Measurements from ENCODE around the gene CNP. TPM values are rescaled to one million over a fixed set of nuclear protein-coding genes. Genes with fewer than 3 reads are reported as not detected.
"Not testable (repeated sequence)": the region's sequence is repeated elsewhere in the genome, so short reads cannot be mapped to it uniquely, and the experiment has no call there.

CNP gene
- total and polyA plus RNA-seq, 5 experiments from 2014 or later: 27.0 to 34.1 (median 30.6) TPM

- Mint-ChIP-seq H3K4me1 (peaks cover 31 to 84% (median 78%) of the 10 kb centered on the region in 4 donors), H3K9me3 (peaks cover 0 to 4% (median 0%) of the 10 kb centered on the region in 9 donors), H3K27ac (peak within 1 kb of the TSS; percentile 98 to 100 (median 100)), H3K4me3 (peak within 1 kb of the TSS; percentile 94 to 100 (median 100)), H3K36me3 (peaks cover 0 to 12% (median 9%) of the 10 kb centered on the region in 3 donors), H3K27me3 (no peaks in the 10 kb centered on the region)
- POLR2A ChIA-PET: interaction anchor here (0.6 to 7.2 kb wide), 19 partner anchors 26 to 1344 kb away, joined by 3 to 83 read pairs (median 5); partner anchors contain the start of genes ACLY, CNP, DHX58 and EIF1
- DNase-seq (peak; percentile 76 to 94 (median 85)), ATAC-seq (peak; percentile 84 to 88)
Observed at GRCh38 chr17:42016941-42017865, 50.6 kb downstream of the CNP start, which contains the start of gene DNAJC7. TSS of gene DNAJC7 (minus strand) at chr17:42017439. CDS start at chr17:42017416, 23 bp downstream.

- Mint-ChIP-seq H3K27me3 (no peaks in the 10 kb centered on the region), H3K36me3 (peaks cover 0 to 16% (median 9%) of the 10 kb centered on the region in 3 donors), H3K4me1 (peaks cover 32 to 81% (median 73%) of the 10 kb centered on the region in 4 donors), H3K9me3 (peaks cover 0 to 4% (median 0%) of the 10 kb centered on the region in 9 donors), H3K27ac (peak overlapping the region; percentile 91 to 100 (median 100)), H3K4me3 (peak overlapping the region; percentile 94 to 100 (median 100))
- POLR2A ChIA-PET: interaction anchor here (0.6 to 7.2 kb wide), 20 partner anchors 16 to 1475 kb away, joined by 3 to 83 read pairs (median 5); partner anchors contain the start of genes ACLY, CNP, DHX58 and EIF1
- DNase-seq (peak in 2 of 10 donors; percentile 7 to 26), ATAC-seq (peak; percentile 1 to 5)
Observed at GRCh38 chr17:42017866-42018200, 51.2 kb downstream of the CNP start.

- H3K27ac Mint-ChIP-seq: peak overlapping the region in 9 of 10 donors; percentile 73 to 100 (median 99)
- no peaks in the 10 kb centered on the region for H3K27me3 Mint-ChIP-seq
- no peak for DNase-seq
- peaks cover 0 to 18% (median 9%) of the 10 kb centered on the region in 3 donors for H3K36me3 Mint-ChIP-seq
- peaks cover 0 to 4% (median 0%) of the 10 kb centered on the region in 9 donors for H3K9me3 Mint-ChIP-seq
- H3K4me3 Mint-ChIP-seq: peak overlapping the region; percentile 94 to 100 (median 100)
- POLR2A ChIA-PET: interaction anchor here (0.6 to 7.2 kb wide), 13 partner anchors 15 to 1476 kb away, joined by 3 to 83 read pairs (median 6); partner anchors contain the start of genes ACLY, CNP, DHX58 and EIF1
- ATAC-seq: no peak
- H3K4me1 Mint-ChIP-seq: peaks cover 30 to 76% (median 69%) of the 10 kb centered on the region in 4 donors
Observed at GRCh38 chr17:42018339-42018738, 51.7 kb downstream of the CNP start.

DNA sequence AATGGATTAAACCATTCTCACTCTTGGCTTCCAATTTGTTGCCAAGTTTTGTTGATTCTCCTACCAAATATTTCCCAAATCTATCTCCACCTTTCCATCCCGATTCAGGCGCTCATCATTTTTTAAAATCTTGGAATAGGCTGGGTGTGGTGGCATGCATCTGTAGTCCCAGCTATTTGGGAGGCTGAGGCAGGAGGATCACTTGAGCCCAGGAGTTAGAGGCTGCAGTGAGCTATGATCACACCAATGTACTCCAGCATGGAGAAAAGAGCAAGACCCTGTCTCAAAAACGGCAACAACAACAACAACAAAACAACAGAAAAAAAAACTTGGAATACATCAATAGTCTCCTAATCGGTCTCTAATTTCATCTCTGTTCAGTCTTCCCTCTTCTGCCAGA, 52.4 kb downstream of the CNP start:
- DNase-seq (no peak), ATAC-seq (no peak)
- peak overlapping the region in 6 of 10 donors; percentile 52 to 100 (median 86) for H3K27ac Mint-ChIP-seq
- H3K27me3 Mint-ChIP-seq: no peaks in the 10 kb centered on the region
- peaks cover 2 to 20% (median 9%) of the 10 kb centered on the region in 3 donors for H3K36me3 Mint-ChIP-seq
- POLR2A ChIA-PET: interaction anchor here (1.0 to 7.2 kb wide), 7 partner anchors 44 to 330 kb away, joined by 3 to 83 read pairs (median 12); partner anchors contain the start of genes CNP, DHX58, EIF1 and KAT2A
- peak overlapping the region; percentile 38 to 100 (median 100) for H3K4me3 Mint-ChIP-seq
- peaks cover 27 to 71% (median 64%) of the 10 kb centered on the region in 4 donors for H3K4me1 Mint-ChIP-seq
- H3K9me3 Mint-ChIP-seq: peaks cover 0 to 4% (median 0%) of the 10 kb centered on the region in 9 donors

- Mint-ChIP-seq H3K36me3 (peaks cover 3 to 26% (median 9%) of the 10 kb centered on the region in 3 donors), H3K4me1 (peaks cover 29 to 73% (median 67%) of the 10 kb centered on the region in 4 donors), H3K9me3 (peaks cover 0 to 4% (median 0%) of the 10 kb centered on the region in 9 donors), H3K4me3 (peak within 1 kb of the TSS; percentile 83 to 100 (median 100)), H3K27ac (peak within 1 kb of the TSS; percentile 66 to 100 (median 92)), H3K27me3 (no peaks in the 10 kb centered on the region)
- POLR2A ChIA-PET: interaction anchor here (0.6 to 7.2 kb wide), 11 partner anchors 30 to 331 kb away, joined by 3 to 83 read pairs (median 5); partner anchors contain the start of genes CNP, DHX58, EIF1 and ODAD4
- DNase-seq (peak; percentile 86 to 96 (median 90)), ATAC-seq (peak; percentile 72)
Observed at GRCh38 chr17:42019509-42020404, 53.2 kb downstream of the CNP start, which contains the start of gene NKIRAS2. TSS of gene NKIRAS2 (plus strand) at chr17:42020090. CDS start at chr17:42021578, 1,488 bp downstream.

DNA sequence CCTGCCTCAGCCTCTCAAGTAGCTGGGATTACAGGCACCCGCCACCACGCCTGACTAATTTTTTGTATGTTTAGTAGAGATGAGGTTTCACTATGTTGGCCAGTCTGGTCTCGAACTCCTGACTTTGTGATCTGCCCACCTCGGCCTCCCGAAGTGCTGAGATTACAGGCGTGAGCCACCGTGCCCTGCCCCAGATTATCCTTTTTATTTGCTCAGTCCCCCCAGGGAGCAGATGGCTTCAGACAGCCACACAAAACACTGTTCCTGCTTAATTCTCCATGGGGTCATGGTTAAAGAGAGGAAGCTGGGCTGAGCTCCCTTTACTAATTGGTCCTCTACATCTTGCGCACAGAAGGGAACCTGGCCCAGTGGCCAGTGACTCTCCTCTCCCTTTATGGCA, 54.2 kb downstream of the CNP start:
- POLR2A ChIA-PET: interaction anchor here (0.6 to 7.2 kb wide), 7 partner anchors 14 to 166 kb away, joined by 3 to 83 read pairs (median 5); partner anchors contain the start of genes DHX58 and ODAD4
- Mint-ChIP-seq H3K36me3 (peaks cover 3 to 26% (median 9%) of the 10 kb centered on the region in 3 donors), H3K4me1 (peaks cover 28 to 68% (median 59%) of the 10 kb centered on the region in 4 donors), H3K4me3 (peak overlapping the region; percentile 83 to 100 (median 94)), H3K27ac (peak overlapping the region in 9 of 10 donors; percentile 59 to 95 (median 66))
- H3K27me3 Mint-ChIP-seq, H3K9me3 Mint-ChIP-seq, ATAC-seq, DNase-seq: not testable (repeated sequence)

DNA sequence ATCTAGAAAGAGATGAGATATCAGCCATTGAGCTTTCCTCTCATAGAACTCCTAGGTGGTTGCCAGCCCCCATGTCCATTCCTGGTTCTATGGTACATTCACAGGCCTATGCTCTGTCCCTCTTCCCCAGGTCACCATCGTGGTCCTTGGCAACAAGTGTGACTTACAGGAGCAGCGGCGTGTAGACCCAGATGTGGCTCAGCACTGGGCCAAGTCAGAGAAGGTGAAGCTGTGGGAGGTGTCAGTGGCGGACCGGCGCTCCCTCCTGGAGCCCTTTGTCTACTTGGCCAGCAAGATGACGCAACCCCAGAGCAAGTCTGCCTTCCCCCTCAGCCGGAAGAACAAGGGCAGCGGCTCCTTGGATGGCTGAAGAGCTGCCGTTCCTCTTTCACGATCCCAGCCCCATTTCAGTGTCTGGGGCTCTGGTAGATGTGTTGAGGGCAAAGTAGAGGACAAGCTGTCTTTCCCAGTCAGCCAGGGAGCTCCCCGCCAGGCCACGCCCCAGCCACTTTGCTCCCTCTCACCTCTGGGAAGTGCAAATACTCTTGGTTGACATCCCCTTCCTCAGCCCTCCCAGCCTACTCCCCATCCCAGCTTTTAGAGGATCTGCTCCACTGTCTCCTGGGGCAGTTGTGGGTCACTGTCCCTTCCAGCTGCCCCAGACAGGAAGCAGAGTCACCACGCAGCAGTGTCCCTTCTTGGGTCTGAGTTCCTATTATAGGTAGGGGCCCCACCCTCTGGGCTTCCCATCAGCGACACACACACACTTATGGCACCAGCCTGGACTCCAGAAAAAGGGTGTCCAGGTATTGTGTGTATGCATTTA, 57.1 kb downstream of the CNP start:
- Mint-ChIP-seq H3K4me1 (peaks cover 21 to 41% (median 35%) of the 10 kb centered on the region in 4 donors), H3K4me3 (peak overlapping the region in 1 of 10 donors; percentile 65), H3K27me3 (peaks cover 0 to 6% (median 0%) of the 10 kb centered on the region in 5 donors), H3K36me3 (peaks cover 0 to 27% (median 3%) of the 10 kb centered on the region in 3 donors), H3K27ac (peak overlapping the region in 1 of 10 donors; percentile 44), H3K9me3 (peaks cover 0 to 3% (median 0%) of the 10 kb centered on the region in 9 donors)
- DNase-seq (no peak), ATAC-seq (no peak)
- POLR2A ChIA-PET: interaction anchor here (0.6 to 2.0 kb wide), 5 partner anchors 11 to 294 kb away, joined by 3 to 10 read pairs (median 3); partner anchors contain the start of gene DHX58

GRCh38 chr17:42025191-42025579, 58.6 kb downstream of the CNP start:
- peaks cover 0 to 8% (median 2%) of the 10 kb centered on the region in 5 donors for H3K27me3 Mint-ChIP-seq
- POLR2A ChIA-PET: interaction anchor here (0.7 to 2.3 kb wide), 4 partner anchors 58 to 95 kb away, joined by 3 to 14 read pairs (median 4); partner anchors contain the start of genes DHX58 and KAT2A
- DNase-seq: no peak
- H3K27ac Mint-ChIP-seq: peak overlapping the region in 4 of 10 donors; percentile 42 to 85 (median 70)
- ATAC-seq: peak in 1 of 2 donors; percentile 37
- H3K4me1 Mint-ChIP-seq: peaks cover 15 to 28% (median 24%) of the 10 kb centered on the region in 4 donors
- H3K36me3 Mint-ChIP-seq: peaks cover 0 to 27% (median 3%) of the 10 kb centered on the region in 3 donors
- H3K9me3 Mint-ChIP-seq: no peaks in the 10 kb centered on the region
- H3K4me3 Mint-ChIP-seq: no peak overlapping the region

- H3K27ac Mint-ChIP-seq: peak overlapping the region in 4 of 10 donors; percentile 5 to 70 (median 40)
Observed at GRCh38 chr17:42025936-42026335, 59.3 kb downstream of the CNP start.

More at GRCh38 chr17:42025936-42026335, 59.3 kb downstream of the CNP start:
- Mint-ChIP-seq H3K4me3 (no peak overlapping the region), H3K27me3 (peaks cover 0 to 8% (median 2%) of the 10 kb centered on the region in 5 donors), H3K9me3 (no peaks in the 10 kb centered on the region), H3K4me1 (peaks cover 12 to 21% (median 17%) of the 10 kb centered on the region in 4 donors), H3K36me3 (peaks cover 0 to 27% (median 3%) of the 10 kb centered on the region in 3 donors)
- no peak for DNase-seq
- ATAC-seq: no peak
- POLR2A ChIA-PET: interaction anchor here (0.5 to 2.3 kb wide), 3 partner anchors 87 to 377 kb away, joined by 3 to 14 read pairs (median 6); partner anchors contain the start of genes DHX58 and KAT2A
